Keratinocyte (primary cell): Measurements from ENCODE around the gene NDUFA3. TPM values are rescaled to one million over a fixed set of nuclear protein-coding genes. Genes with fewer than 3 reads are reported as not detected.

ENCODE experiments used
- DNase-seq: peaks from one replicate; pipeline ENCODE4 v3.0.0-alpha.2; 2011; ENCODE audit warnings: low read depth, missing footprints, low spot score
- FAIRE-seq: peaks from 2 replicates; lab custom pipeline; 2011; peaks lifted over from hg19 to GRCh38; lab: Jason Lieb, UNC
- H2AFZ ChIP-seq: 2 replicates; pipeline ENCODE4 v1.6.0; 2012; ENCODE audit warnings: low read length, control low read depth, inconsistent platforms; ENCODE audit not compliant: control insufficient read depth
- H3K27ac ChIP-seq: 2 replicates; pipeline ENCODE4 v1.5.1; 2011; ENCODE audit warnings: low read length; ENCODE audit not compliant: control insufficient read depth, insufficient read depth
- H3K27me3 ChIP-seq: 3 replicates; pipeline ENCODE4 v1.6.0; 2011; ENCODE audit warnings: low read length; ENCODE audit not compliant: control insufficient read depth, insufficient read depth; ENCODE audit errors: extremely low read depth
- H3K36me3 ChIP-seq, 2 experiments: 2 replicates in 1 of 2; 3 replicates in 1 of 2; pipeline ENCODE4 v1.5.1; 2011; ENCODE audit warnings: low read length in 2 of 2, mild to moderate bottlenecking in 1 of 2; ENCODE audit not compliant: control insufficient read depth in 2 of 2, insufficient read depth in 2 of 2; ENCODE audit errors: extremely low read depth in 1 of 2
- H3K4me1 ChIP-seq: 3 replicates; pipeline ENCODE4 v1.5.1; 2011; ENCODE audit warnings: low read length; ENCODE audit not compliant: control insufficient read depth, insufficient read depth; ENCODE audit errors: extremely low read depth
- H3K4me2 ChIP-seq: 3 replicates; pipeline ENCODE4 v1.6.0; 2011; ENCODE audit warnings: low read depth, low read length; ENCODE audit not compliant: control insufficient read depth, insufficient read depth; ENCODE audit errors: extremely low read depth
- H3K4me3 ChIP-seq, 3 experiments: fragments of 200-600 bp in 1 of 3; sonication (generic) in 1 of 3; 2 replicates in 2 of 3; 3 replicates in 1 of 3; pipeline ENCODE4 v1.5.1; 2011 to 2016; ENCODE audit warnings: low read length in 3 of 3, mild to moderate bottlenecking in 3 of 3, control low read depth in 2 of 3, inconsistent platforms in 1 of 3, low read depth in 1 of 3, mixed read lengths in 1 of 3, mixed run types in 1 of 3, moderate library complexity in 1 of 3; ENCODE audit not compliant: control insufficient read depth in 2 of 3, insufficient read depth in 2 of 3; ENCODE audit errors: extremely low read depth in 1 of 3
- H3K79me2 ChIP-seq: 2 replicates; pipeline ENCODE4 v1.6.0; 2012; ENCODE audit warnings: low read length; ENCODE audit not compliant: control insufficient read depth, insufficient read depth
- H3K9ac ChIP-seq: 3 replicates; pipeline ENCODE4 v1.6.0; 2011; ENCODE audit warnings: low read length; ENCODE audit not compliant: control insufficient read depth, insufficient read depth; ENCODE audit errors: extremely low read depth
- H3K9me1 ChIP-seq: 3 replicates; pipeline ENCODE4 v1.6.0; 2011; ENCODE audit warnings: low read length; ENCODE audit not compliant: control insufficient read depth, insufficient read depth; ENCODE audit errors: extremely low read depth
- H3K9me3 ChIP-seq: 2 replicates; pipeline ENCODE4 v1.5.1; 2012; ENCODE audit warnings: low read depth, low read length; ENCODE audit not compliant: control insufficient read depth
- H4K20me1 ChIP-seq: 3 replicates; pipeline ENCODE4 v1.6.0; 2011; ENCODE audit warnings: low read length; ENCODE audit not compliant: control insufficient read depth, insufficient read depth; ENCODE audit errors: extremely low read depth
- EZH2 ChIP-seq: IDR thresholded peaks from one replicate; pipeline ENCODE4 v1.6.1; 2012; ENCODE audit warnings: inconsistent platforms, mild to moderate bottlenecking, low read length, moderate library complexity
- dilution Hi-C: fragments of 300-500 bp; cut with MboI; formaldehyde crosslinking; loops from one replicate; pipeline ENCODE4 v1.7.0; 2020; ENCODE audit warnings: low sequenced_read_pairs; ENCODE audit not compliant: extremely low pct_ligation_motif_present
- polyA plus RNA-seq, 5 experiments: library from polyadenylated mRNA; depleted of rRNA in 3 of 5; stranded (reverse) in 3 of 5; stranded (forward) in 1 of 5; unstranded in 1 of 5; fragments of >200 nt; gene quantifications; 1 replicate in 1 of 5; 2 replicates in 3 of 5; 3 replicates in 1 of 5; pipeline versions ENCODE4 v1.2.1 to v1.2.3, GENCODE V29; 2011 to 2012; ENCODE audit warnings: missing spikeins in 2 of 5, low read depth in 1 of 5, low replicate concordance in 1 of 5
- TF ChIP-seq, protein P1 (sequence below), 3 experiments: IDR thresholded peaks in 1 of 3; conservative IDR thresholded peaks in 1 of 3; optimal IDR thresholded peaks in 1 of 3; 2 replicates in 2 of 3; 3 replicates in 1 of 3; pipeline versions ENCODE3 to v1.5.1; 2011; ENCODE audit warnings: low read length in 3 of 3, mild to moderate bottlenecking in 3 of 3, moderate library complexity in 2 of 3, control low read depth in 1 of 3, inconsistent platforms in 1 of 3; ENCODE audit not compliant: insufficient read depth in 2 of 3; ENCODE audit errors: extremely low read depth in 1 of 3

The NDUFA3 gene
- polyA plus RNA-seq, 1 donor (not counting 4 experiments of a cell fraction or from before 2014, with no cell fraction given), result 41.9 TPM

DNA sequence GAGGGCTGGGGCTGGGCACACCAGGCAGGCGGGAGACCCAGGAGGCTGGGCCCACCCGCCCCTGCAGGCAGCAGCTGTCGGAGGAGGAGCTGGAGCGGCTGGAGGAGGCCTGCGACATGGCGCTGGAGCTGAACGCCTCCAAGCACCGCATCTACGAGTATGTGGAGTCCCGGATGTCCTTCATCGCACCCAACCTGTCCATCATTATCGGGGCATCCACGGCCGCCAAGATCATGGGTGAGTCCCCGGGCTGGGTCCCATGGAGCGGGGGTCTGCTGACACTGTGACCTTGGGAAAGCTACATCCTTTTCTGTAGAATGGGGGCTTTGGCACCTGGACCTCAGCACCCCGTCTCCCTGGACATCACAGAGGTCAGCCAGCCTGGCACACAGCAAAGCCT is 21.0 kb downstream of the NDUFA3 start:
- Histone ChIP-seq H3K9ac (no peak overlapping the region), H3K36me3 (peaks cover 32 to 53% of the 10 kb centered on the region in 2 experiments), H3K9me1 (no peaks in the 10 kb centered on the region), H3K4me3 (no peak overlapping the region), H3K79me2 (no peaks in the 10 kb centered on the region), H3K4me1 (no peaks in the 10 kb centered on the region), H3K4me2 (no peak overlapping the region), H2AFZ (no peak overlapping the region), H4K20me1 (no peaks in the 10 kb centered on the region), H3K27ac (no peak overlapping the region), H3K27me3 (no peaks in the 10 kb centered on the region), H3K9me3 (no peaks in the 10 kb centered on the region)
- FAIRE-seq, result no peak
- dilution Hi-C loops, result no loop called here
- no peak for TF ChIP-seq EZH2
- TF ChIP-seq, protein P1, sequence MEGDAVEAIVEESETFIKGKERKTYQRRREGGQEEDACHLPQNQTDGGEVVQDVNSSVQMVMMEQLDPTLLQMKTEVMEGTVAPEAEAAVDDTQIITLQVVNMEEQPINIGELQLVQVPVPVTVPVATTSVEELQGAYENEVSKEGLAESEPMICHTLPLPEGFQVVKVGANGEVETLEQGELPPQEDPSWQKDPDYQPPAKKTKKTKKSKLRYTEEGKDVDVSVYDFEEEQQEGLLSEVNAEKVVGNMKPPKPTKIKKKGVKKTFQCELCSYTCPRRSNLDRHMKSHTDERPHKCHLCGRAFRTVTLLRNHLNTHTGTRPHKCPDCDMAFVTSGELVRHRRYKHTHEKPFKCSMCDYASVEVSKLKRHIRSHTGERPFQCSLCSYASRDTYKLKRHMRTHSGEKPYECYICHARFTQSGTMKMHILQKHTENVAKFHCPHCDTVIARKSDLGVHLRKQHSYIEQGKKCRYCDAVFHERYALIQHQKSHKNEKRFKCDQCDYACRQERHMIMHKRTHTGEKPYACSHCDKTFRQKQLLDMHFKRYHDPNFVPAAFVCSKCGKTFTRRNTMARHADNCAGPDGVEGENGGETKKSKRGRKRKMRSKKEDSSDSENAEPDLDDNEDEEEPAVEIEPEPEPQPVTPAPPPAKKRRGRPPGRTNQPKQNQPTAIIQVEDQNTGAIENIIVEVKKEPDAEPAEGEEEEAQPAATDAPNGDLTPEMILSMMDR (optimal IDR thresholded peaks at IDR 0.05 in 1 of 3, IDR thresholded peaks at IDR 0.05 in 1 of 3, conservative IDR thresholded peaks at IDR 0.05 in 1 of 3; ENCODE audit: extremely low read depth in 1 of 3, insufficient read depth in 2 of 3, low read length in 3 of 3), result no peak
- no peak for DNase-seq

DNA sequence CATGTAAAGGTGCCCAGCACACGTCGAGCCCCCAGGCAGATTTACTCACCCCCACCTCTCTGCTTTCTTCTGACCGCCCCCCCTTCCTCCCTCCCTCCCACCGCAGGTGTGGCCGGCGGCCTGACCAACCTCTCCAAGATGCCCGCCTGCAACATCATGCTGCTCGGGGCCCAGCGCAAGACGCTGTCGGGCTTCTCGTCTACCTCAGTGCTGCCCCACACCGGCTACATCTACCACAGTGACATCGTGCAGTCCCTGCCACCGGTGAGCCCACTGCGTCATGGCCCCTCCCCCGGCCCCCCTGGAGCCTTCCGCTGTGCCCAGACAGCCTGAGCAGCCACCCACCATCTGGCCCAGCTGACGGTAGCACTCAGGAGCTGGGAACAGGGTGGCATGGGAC is 21.7 kb downstream of the NDUFA3 start:
- no peak overlapping the region for H3K4me3 ChIP-seq
- H3K4me2 ChIP-seq, result no peak overlapping the region
- H3K36me3 ChIP-seq, result peaks cover 37 to 60% of the 10 kb centered on the region in 2 experiments
- no peaks in the 10 kb centered on the region for H3K79me2 ChIP-seq
- H3K4me1 ChIP-seq, result no peaks in the 10 kb centered on the region
- no peak overlapping the region for H3K27ac ChIP-seq
- no peak overlapping the region for H3K9ac ChIP-seq
- no peaks in the 10 kb centered on the region for H3K9me3 ChIP-seq
- no peak overlapping the region for H2AFZ ChIP-seq
- FAIRE-seq, result no peak
- H4K20me1 ChIP-seq, result no peaks in the 10 kb centered on the region
- DNase-seq, result no peak
- H3K9me1 ChIP-seq, result no peaks in the 10 kb centered on the region
- no peaks in the 10 kb centered on the region for H3K27me3 ChIP-seq
- dilution Hi-C loops, result no loop called here
- TF ChIP-seq, protein P1 (optimal IDR thresholded peaks at IDR 0.05 in 1 of 3, IDR thresholded peaks at IDR 0.05 in 1 of 3, conservative IDR thresholded peaks at IDR 0.05 in 1 of 3; ENCODE audit: extremely low read depth in 1 of 3, insufficient read depth in 2 of 3, low read length in 3 of 3), result no peak
- TF ChIP-seq EZH2, result no peak
